ENCODE measurements around the gene MOK. TPM values are rescaled to one million over a fixed set of nuclear protein-coding genes. Genes with fewer than 3 reads are reported as not detected.

The MOK gene
- total RNA-seq, 1 experiment from 2014 or later = 2.8 TPM

DNA sequence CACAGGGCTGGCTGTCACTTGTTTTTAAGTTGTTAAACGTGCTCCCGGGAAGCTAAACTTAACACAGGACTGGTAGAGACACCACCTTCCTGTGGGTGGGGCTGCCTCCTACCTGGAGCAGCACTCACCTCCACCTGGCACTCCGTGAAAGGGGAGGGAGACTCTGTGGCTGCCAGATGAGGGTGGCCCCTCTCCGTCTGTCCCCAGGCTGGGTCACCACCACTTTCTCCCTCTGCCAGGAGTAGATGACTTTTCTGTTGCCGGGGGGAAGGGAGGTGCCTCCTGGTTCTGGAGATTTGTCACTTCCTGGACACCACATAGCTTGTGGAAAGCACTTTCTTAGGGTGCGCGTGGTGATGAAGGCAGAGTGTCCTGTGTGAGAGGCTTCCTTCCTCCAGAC, 83.9 kb downstream of the MOK start:
- no peaks in the 10 kb centered on the region; the same call in 1 of the 2 replicates for H3K27me3 Mint-ChIP-seq (ENCODE audit: low read depth)
- no peaks in the 10 kb centered on the region for H3K4me1 ChIP-seq (ENCODE audit: insufficient read depth, low read length)
- no peaks in the 10 kb centered on the region for H3K79me1 ChIP-seq (ENCODE audit: insufficient read depth, low read depth, low read length, poor library complexity, severe bottlenecking)
- H2BK5ac ChIP-seq (ENCODE audit: insufficient read length, low read length) = no peak overlapping the region
- H3K9ac ChIP-seq (ENCODE audit: extremely low read depth, insufficient read length, low read length) = no peak overlapping the region
- no peaks in the 10 kb centered on the region for H3K23me2 ChIP-seq (ENCODE audit: insufficient read length, low read depth, low read length, poor library complexity, severe bottlenecking)
- H2AK5ac ChIP-seq (ENCODE audit: insufficient read length, low read length) = no peak overlapping the region
- H3K4me3 Mint-ChIP-seq = no peak overlapping the region
- H3K23ac ChIP-seq (ENCODE audit: insufficient read length, low read depth, low read length) = no peak overlapping the region
- no peak overlapping the region for H2AFZ ChIP-seq (ENCODE audit: low read length)
- no peak overlapping the region for H4K8ac ChIP-seq (replicated peaks; ENCODE audit: insufficient read length, low read depth, low read length)
- H3K56ac ChIP-seq (ENCODE audit: insufficient read length, low read depth, low read length) = no peak overlapping the region
- no peak overlapping the region for H4K91ac ChIP-seq (ENCODE audit: insufficient read length, low read depth, low read length)
- no peaks in the 10 kb centered on the region for H3K9me3 ChIP-seq (ENCODE audit: control insufficient read depth, low read depth, low read length)
- H4K20me1 ChIP-seq (ENCODE audit: control insufficient read depth, insufficient read depth, insufficient read length) = no peaks in the 10 kb centered on the region
- H3K4me1 Mint-ChIP-seq = peaks cover 17 to 20% of the 10 kb centered on the region in 2 experiments
- H3T11ph ChIP-seq (ENCODE audit: low read length) = no peak overlapping the region
- TF ChIP-seq, protein P1, sequence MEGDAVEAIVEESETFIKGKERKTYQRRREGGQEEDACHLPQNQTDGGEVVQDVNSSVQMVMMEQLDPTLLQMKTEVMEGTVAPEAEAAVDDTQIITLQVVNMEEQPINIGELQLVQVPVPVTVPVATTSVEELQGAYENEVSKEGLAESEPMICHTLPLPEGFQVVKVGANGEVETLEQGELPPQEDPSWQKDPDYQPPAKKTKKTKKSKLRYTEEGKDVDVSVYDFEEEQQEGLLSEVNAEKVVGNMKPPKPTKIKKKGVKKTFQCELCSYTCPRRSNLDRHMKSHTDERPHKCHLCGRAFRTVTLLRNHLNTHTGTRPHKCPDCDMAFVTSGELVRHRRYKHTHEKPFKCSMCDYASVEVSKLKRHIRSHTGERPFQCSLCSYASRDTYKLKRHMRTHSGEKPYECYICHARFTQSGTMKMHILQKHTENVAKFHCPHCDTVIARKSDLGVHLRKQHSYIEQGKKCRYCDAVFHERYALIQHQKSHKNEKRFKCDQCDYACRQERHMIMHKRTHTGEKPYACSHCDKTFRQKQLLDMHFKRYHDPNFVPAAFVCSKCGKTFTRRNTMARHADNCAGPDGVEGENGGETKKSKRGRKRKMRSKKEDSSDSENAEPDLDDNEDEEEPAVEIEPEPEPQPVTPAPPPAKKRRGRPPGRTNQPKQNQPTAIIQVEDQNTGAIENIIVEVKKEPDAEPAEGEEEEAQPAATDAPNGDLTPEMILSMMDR (conservative IDR thresholded peaks at IDR 0.05) = 0 out of 3 replicates have a peak, but pooled peaks have one; percentile 12
- WGBS (ENCODE audit: extremely low coverage, insufficient read length, low lambda C conversion rate) = no CpG with 5 or more reads among the region's 7 CpGs
- H2BK20ac ChIP-seq (ENCODE audit: low read depth, low read length, poor library complexity, severe bottlenecking) = no peak overlapping the region
- DNase-seq = no peak
- no peaks in the 10 kb centered on the region for H3K9me3 Mint-ChIP-seq
- no peak overlapping the region for H2BK15ac ChIP-seq (ENCODE audit: low read depth, low read length)
- no peaks in the 10 kb centered on the region for H3K27me3 ChIP-seq (ENCODE audit: insufficient read depth, low read length)
- H3K27ac ChIP-seq (ENCODE audit: insufficient read length, low read depth, low read length) = no peak overlapping the region
- no peaks in the 10 kb centered on the region for H3K79me2 ChIP-seq (ENCODE audit: insufficient read depth, low read length)
- no peak overlapping the region for H2BK120ac ChIP-seq (ENCODE audit: low read depth, low read length, poor library complexity, severe bottlenecking)
- H3K18ac ChIP-seq (ENCODE audit: insufficient read length, low read depth, low read length) = no peak overlapping the region
- H3K4ac ChIP-seq (ENCODE audit: low read depth, low read length) = no peak overlapping the region
- no peak overlapping the region for H4K5ac ChIP-seq (ENCODE audit: insufficient read length, low read depth, low read length)
- no peak overlapping the region for H3K14ac ChIP-seq (ENCODE audit: insufficient read depth, low read length)
- H2BK12ac ChIP-seq (ENCODE audit: insufficient read length, low read depth, low read length) = no peak overlapping the region
- peaks cover 3 to 11% (median 5%) of the 10 kb centered on the region in 3 experiments for H3K36me3 Mint-ChIP-seq (ENCODE audit: insufficient read depth in 1 of 3, low read depth in 3 of 3)
- peak overlapping the region in 1 of 3 experiments; percentile 44; a peak in 1 of 7 replicates for H3K27ac Mint-ChIP-seq
- H3K4me2 ChIP-seq (ENCODE audit: insufficient read depth, insufficient read length, low read length) = no peak overlapping the region

All from H9 (cell line).